ENCODE results near the gene SPEG. TPM values are rescaled to one million over a fixed set of nuclear protein-coding genes. Genes with fewer than 3 reads are reported as not detected.
A peak's percentile ranks its signal among the peaks of the same experiment; 100 is the strongest.

Gene SPEG
- total RNA-seq, 1 experiment from 2014 or later, result 30.7 TPM

GRCh38 chr2:219508971-219509779, 74.5 kb downstream of the SPEG start:
- BruUV-seq (replicated peaks), result no TSS peak
- H3K9ac ChIP-seq (ENCODE audit: low read length), result no peak overlapping the region
- H3K4me3 ChIP-seq (ENCODE audit: low read length), result no peak overlapping the region; the same call in 1 of the 2 replicates
- intact Hi-C loops (cut with micrococcal nuclease), result no loop called here
- H3K27ac ChIP-seq (ENCODE audit: low read length), result no peak overlapping the region
- H3K4me1 ChIP-seq (ENCODE audit: insufficient read depth, low read length), result no peaks in the 10 kb centered on the region; the same call in 1 of the 2 replicates
- ATAC-seq (peak; percentile 25), DNase-seq (no peak)
- no peaks in the 10 kb centered on the region for H3K9me3 ChIP-seq (ENCODE audit: low read length)
- ChIA-PET CTCF (interaction anchor here (0.7 to 1.6 kb wide), 6 partner anchors 11 to 50 kb away, joined by 3 to 22 read pairs (median 10); partner anchors contain the start of gene GMPPA), POLR2A (ENCODE audit: unreplicated experiment) (no interaction called here)
- H3K9me2 ChIP-seq (replicated peaks; ENCODE audit: low read length), result no peaks in the 10 kb centered on the region
- no peaks in the 10 kb centered on the region for H4K20me1 ChIP-seq (ENCODE audit: low read length)
- H3K36me3 ChIP-seq (ENCODE audit: low read depth, low read length), result no peaks in the 10 kb centered on the region
- H3K4me2 ChIP-seq (ENCODE audit: low read length), result peak overlapping the region; percentile 71
- H3F3A ChIP-seq (ENCODE audit: low read length, unreplicated experiment), result no peaks in the 10 kb centered on the region
- TF ChIP-seq EZH2phosphoT487 (IDR thresholded peaks at IDR 0.05; ENCODE audit: borderline replicate concordance, low read length), result no peak
- TF ChIP-seq EZH2 (IDR thresholded peaks at IDR 0.05; ENCODE audit: low read length, unreplicated experiment), result no peak
- no peak for TF ChIP-seq CTCF (conservative IDR thresholded peaks at IDR 0.05; ENCODE audit: low read depth, low read length)
- peaks cover 40% of the 10 kb centered on the region for H3K27me3 ChIP-seq (ENCODE audit: low read length)
- H2AFZ ChIP-seq (ENCODE audit: low read length), result no peak overlapping the region
- no peaks in the 10 kb centered on the region for H3K79me2 ChIP-seq (ENCODE audit: low read length)

GRCh38 chr2:219509780-219510511, 75.3 kb downstream of the SPEG start:
- Histone ChIP-seq H3K27ac (ENCODE audit: low read length) (no peak overlapping the region), H3K4me2 (ENCODE audit: low read length) (peak overlapping the region; percentile 71), H3K36me3 (ENCODE audit: low read depth, low read length) (no peaks in the 10 kb centered on the region), H3F3A (ENCODE audit: low read length, unreplicated experiment) (no peaks in the 10 kb centered on the region), H3K79me2 (ENCODE audit: low read length) (no peaks in the 10 kb centered on the region), H2AFZ (ENCODE audit: low read length) (no peak overlapping the region), H3K9ac (ENCODE audit: low read length) (no peak overlapping the region), H3K9me3 (ENCODE audit: low read length) (no peaks in the 10 kb centered on the region), H3K4me1 (ENCODE audit: insufficient read depth, low read length) (no peaks in the 10 kb centered on the region; the same call in 1 of the 2 replicates), H3K27me3 (ENCODE audit: low read length) (peaks cover 47% of the 10 kb centered on the region), H3K9me2 (replicated peaks; ENCODE audit: low read length) (no peaks in the 10 kb centered on the region), H4K20me1 (ENCODE audit: low read length) (no peaks in the 10 kb centered on the region), H3K4me3 (ENCODE audit: low read length) (peak overlapping the region; percentile 44)
- no peak for TF ChIP-seq EZH2 (IDR thresholded peaks at IDR 0.05; ENCODE audit: low read length, unreplicated experiment)
- TF ChIP-seq EZH2phosphoT487 (IDR thresholded peaks at IDR 0.05; ENCODE audit: borderline replicate concordance, low read length), result no peak
- peak; percentile 66 for TF ChIP-seq CTCF (conservative IDR thresholded peaks at IDR 0.05; ENCODE audit: low read depth, low read length)
- ChIA-PET CTCF (interaction anchor here (0.6 to 1.6 kb wide), 10 partner anchors 9 to 51 kb away, joined by 3 to 22 read pairs (median 8); partner anchors contain the start of gene GMPPA), POLR2A (ENCODE audit: unreplicated experiment) (interaction anchor here (0.6 kb wide), 3 partner anchors 12 to 42 kb away, joined by 3 to 41 read pairs (median 3); no protein-coding TSS in a partner anchor)
- no TSS peak for BruUV-seq (replicated peaks)
- DNase-seq (peak; percentile 61), ATAC-seq (peak; percentile 81)
- intact Hi-C loops (cut with micrococcal nuclease), result no loop called here

Measured in PC-3 (cell line).